HepG2 (cell line): ENCODE data around the gene UCKL1. TPM values are rescaled to one million over a fixed set of nuclear protein-coding genes. Genes with fewer than 3 reads are reported as not detected.

Source experiments
- ATAC-seq: fragments of 200-7000 bp; cut with Tn5 transposase; 3 replicates; pipeline ENCODE4 v1.9.1; 2020; ENCODE audit warnings: mild to moderate bottlenecking, moderate library complexity
- BruUV-seq: library from RNA; stranded (reverse); fragments of 400-500 nt; replicated peaks from 2 replicates; lab custom pipeline; 2021; lab: Mats Ljungman, UMichigan
- CTCF ChIA-PET: fragments of 300-600 bp; formaldehyde crosslinking; extraction: SDS; loops from one replicate; lab custom pipeline; 2021; ENCODE audit warnings: low total read pairs, inconsistent platforms, low intra/inter-chr PET ratio; lab: Yijun Ruan, JAX
- POLR2A ChIA-PET: fragments of 350-600 bp; sonication (Branson Sonifier 250); formaldehyde crosslinking; loops from one replicate; lab custom pipeline; 2020; ENCODE audit warnings: antibody characterized with exemption, inconsistent platforms; lab: Yijun Ruan, JAX
- DNase-seq: peaks from one replicate; pipeline ENCODE4 v3.0.0-alpha.2; 2015; ENCODE audit warnings: low spot score
- FAIRE-seq: peaks from 3 replicates; lab custom pipeline; 2011; peaks lifted over from hg19 to GRCh38; lab: Jason Lieb, UNC
- H2AFZ ChIP-seq: one replicate; pipeline ENCODE4 v1.6.1; 2011; ENCODE audit warnings: low read length, inconsistent platforms
- H3K27ac ChIP-seq: fragments of 300-600 bp; 3 replicates; pipeline ENCODE4 v1.8.0; 2011; ENCODE audit warnings: mixed run types, mild to moderate bottlenecking, mixed read lengths, low read length, inconsistent platforms; ENCODE audit not compliant: insufficient read depth; ENCODE audit errors: extremely low read length
- H3K27me3 ChIP-seq, 2 experiments: fragments of 200-600 bp in 1 of 2; 2 replicates in 1 of 2; 3 replicates in 1 of 2; pipeline versions ENCODE4 v1.6.0 to v1.8.0; 2011; ENCODE audit warnings: low read length in 2 of 2, mild to moderate bottlenecking in 2 of 2, moderate library complexity in 2 of 2, inconsistent platforms in 1 of 2; ENCODE audit not compliant: insufficient read depth in 2 of 2, control insufficient read depth in 1 of 2
- H3K36me3 ChIP-seq, 2 experiments: fragments of 200-600 bp in 1 of 2; replicated peaks in 1 of 2; 2 replicates in 1 of 2; 3 replicates in 1 of 2; pipeline versions ENCODE4 v1.5.1 to v1.8.0; 2011; ENCODE audit warnings: low read length in 2 of 2, inconsistent platforms in 1 of 2; ENCODE audit not compliant: insufficient read depth in 2 of 2, control insufficient read depth in 1 of 2
- H3K4me1 ChIP-seq: 2 replicates; pipeline ENCODE4 v1.5.1; 2012; ENCODE audit warnings: low read length, inconsistent platforms; ENCODE audit not compliant: insufficient read depth
- H3K4me2 ChIP-seq: 2 replicates; pipeline ENCODE4 v1.6.0; 2011; ENCODE audit warnings: low read depth, low read length, inconsistent platforms
- H3K4me3 ChIP-seq, 3 experiments: fragments of 200-600 bp in 1 of 3; sonication (generic), shearing (Covaris generic) in 1 of 3; replicated peaks in 1 of 3; 2 replicates each; pipeline ENCODE4 v1.5.1; 2011 to 2016; ENCODE audit warnings: low read length in 3 of 3, inconsistent platforms in 2 of 3, low read depth in 2 of 3, mild to moderate bottlenecking in 2 of 3, control low read depth in 1 of 3, mixed read lengths in 1 of 3; ENCODE audit not compliant: insufficient read depth in 1 of 3
- H3K79me2 ChIP-seq: one replicate; pipeline ENCODE4 v1.6.1; 2011; ENCODE audit warnings: low read length, inconsistent platforms; ENCODE audit not compliant: insufficient read depth
- H3K9ac ChIP-seq: 2 replicates; pipeline ENCODE4 v1.6.0; 2011; ENCODE audit warnings: mild to moderate bottlenecking, low read depth, low read length, inconsistent platforms; ENCODE audit not compliant: insufficient read depth
- H3K9me3 ChIP-seq: 2 replicates; pipeline ENCODE4 v1.5.1; 2012; ENCODE audit warnings: mild to moderate bottlenecking, low read length
- H4K20me1 ChIP-seq: 2 replicates; pipeline ENCODE4 v1.6.0; 2011; ENCODE audit warnings: inconsistent platforms, mild to moderate bottlenecking, low read length, moderate library complexity; ENCODE audit not compliant: insufficient read depth
- CBX5 ChIP-seq: sonication (generic); formaldehyde crosslinking; IDR thresholded peaks from 2 replicates; pipeline ENCODE4 v1.4.0; 2020; ENCODE audit warnings: missing genetic modification reagents, borderline replicate concordance
- EHMT2 ChIP-seq: fragments of 200-600 bp; sonication (generic); IDR thresholded peaks from 2 replicates; pipeline ENCODE4 v1.7.0; 2017; ENCODE audit warnings: antibody characterized with exemption, low read depth, low read length, borderline replicate concordance
- FOXM1 ChIP-seq: sonication (generic); formaldehyde crosslinking; IDR thresholded peaks from 2 replicates; pipeline ENCODE4 v1.5.0; 2020; ENCODE audit warnings: missing genetic modification reagents
- IRF2 ChIP-seq: IDR thresholded peaks from 2 replicates; pipeline ENCODE4 v1.6.1; 2018; ENCODE audit warnings: missing genetic modification reagents, missing compliant biosample characterization
- PHF20 ChIP-seq: sonication (generic); formaldehyde crosslinking; IDR thresholded peaks from 2 replicates; pipeline ENCODE4 v1.5.0; 2020; ENCODE audit warnings: mild to moderate bottlenecking, missing genetic modification reagents
- PHF21A ChIP-seq: sonication (generic); formaldehyde crosslinking; IDR thresholded peaks from 2 replicates; pipeline ENCODE4 v1.5.0; 2020; ENCODE audit warnings: mild to moderate bottlenecking, missing genetic modification reagents
- POLR2G ChIP-seq: fragments of 200-400 bp; formaldehyde crosslinking; IDR thresholded peaks from 2 replicates; pipeline ENCODE4 v1.6.1; 2018; ENCODE audit warnings: mild to moderate bottlenecking, low read depth, low read length, moderate library complexity
- SAFB2 ChIP-seq: sonication (generic); formaldehyde crosslinking; IDR thresholded peaks from 2 replicates; pipeline ENCODE4 v1.5.1; 2020; ENCODE audit warnings: missing genetic modification reagents, low read depth, mild to moderate bottlenecking, borderline replicate concordance
- SRF ChIP-seq: IDR thresholded peaks from 2 replicates; pipeline ENCODE4 v1.6.1; 2011; ENCODE audit warnings: mild to moderate bottlenecking, low read depth, low read length, moderate library complexity
- TEAD3 ChIP-seq: optimal IDR thresholded peaks from 2 replicates; pipeline ENCODE3; 2016; ENCODE audit warnings: borderline replicate concordance
- ZBTB42 ChIP-seq: sonication (generic); formaldehyde crosslinking; IDR thresholded peaks from 2 replicates; pipeline ENCODE4 v1.5.0; 2020; ENCODE audit warnings: mild to moderate bottlenecking, missing genetic modification reagents
- ZFP36L1 ChIP-seq: sonication (generic); formaldehyde crosslinking; IDR thresholded peaks from 2 replicates; pipeline ENCODE4 v1.8.0; 2022; ENCODE audit warnings: mild to moderate bottlenecking, missing genetic modification reagents, moderate library complexity
- ZNF33B ChIP-seq: sonication (generic); formaldehyde crosslinking; IDR thresholded peaks from 2 replicates; pipeline ENCODE4 v1.5.1; 2020; ENCODE audit warnings: mild to moderate bottlenecking, missing genetic modification reagents
- ZNF615 ChIP-seq: sonication (generic); formaldehyde crosslinking; IDR thresholded peaks from 2 replicates; pipeline ENCODE4 v1.5.0; 2020; ENCODE audit warnings: mild to moderate bottlenecking, missing genetic modification reagents, borderline replicate concordance
- ZNF7 ChIP-seq: IDR thresholded peaks from 2 replicates; pipeline ENCODE4 v1.6.1; 2016; ENCODE audit warnings: missing biosample characterization, missing genetic modification reagents
- ZSCAN12 ChIP-seq: sonication (generic); formaldehyde crosslinking; IDR thresholded peaks from 2 replicates; pipeline ENCODE4 v1.9.0; 2021; ENCODE audit warnings: mild to moderate bottlenecking, missing genetic modification reagents
- WGBS: methylation state at CpG from one replicate; pipeline ENCODE4 v1.1.6; 2017; ENCODE audit warnings: low lambda C conversion rate; 5-methylcytosine and 5-hydroxymethylcytosine counted together
- in situ Hi-C: cut with HindIII; loops from 2 replicates; pipeline ENCODE4 v1.10.0; 2017; ENCODE audit warnings: low pct_unique_long_range_greater_than_20kb; ENCODE audit not compliant: extremely low pct_ligation_motif_present
- intact Hi-C: fragments of 100-400 bp; cut with micrococcal nuclease; formaldehyde crosslinking; loops from one replicate; pipeline ENCODE4 v1.10.0; 2022; ENCODE audit not compliant: unreplicated experiment
- polyA plus RNA-seq, 8 experiments: library from polyadenylated mRNA; depleted of rRNA in 3 of 8; stranded (reverse) in 7 of 8; unstranded in 1 of 8; fragments of >200 nt; fragmentation: Illumina TruSeq in 4 of 8; extraction: Trizol in 4 of 8; gene quantifications; 2 replicates each; pipeline versions ENCODE4 v1.2.1 to v1.2.3, GENCODE V29; 2011 to 2016; ENCODE audit warnings: low read depth in 4 of 8, missing spikeins in 1 of 8, mixed read lengths in 1 of 8; ENCODE audit not compliant: insufficient read depth in 1 of 8
- total RNA-seq, 5 experiments: library from RNA; depleted of rRNA; stranded (reverse); fragments of >200 nt; fragmentation: Illumina TruSeq; extraction: Trizol; gene quantifications; 2 replicates each; pipeline ENCODE4 v1.2.3, GENCODE V29; 2016; ENCODE audit warnings: low read depth in 1 of 5
- TF ChIP-seq, protein P1 (sequence below): IDR thresholded peaks from 2 replicates; pipeline ENCODE4 v1.6.1; 2016; ENCODE audit warnings: mild to moderate bottlenecking
- TF ChIP-seq, protein P2 (sequence below): sonication (generic); formaldehyde crosslinking; IDR thresholded peaks from 2 replicates; pipeline ENCODE4 v1.4.0; 2020; ENCODE audit warnings: missing genetic modification reagents, borderline replicate concordance
- TF ChIP-seq, protein P3 (sequence below): sonication (generic); formaldehyde crosslinking; IDR thresholded peaks from 2 replicates; pipeline ENCODE4 v1.8.1; 2023; ENCODE audit warnings: missing genetic modification reagents, inconsistent platforms, borderline replicate concordance

UCKL1 gene
- total and polyA plus RNA-seq, 2 of the 13 experiments (the other 11 are each of a cell fraction or from before 2014, with no cell fraction given) = 50.2 to 126 TPM

DNA sequence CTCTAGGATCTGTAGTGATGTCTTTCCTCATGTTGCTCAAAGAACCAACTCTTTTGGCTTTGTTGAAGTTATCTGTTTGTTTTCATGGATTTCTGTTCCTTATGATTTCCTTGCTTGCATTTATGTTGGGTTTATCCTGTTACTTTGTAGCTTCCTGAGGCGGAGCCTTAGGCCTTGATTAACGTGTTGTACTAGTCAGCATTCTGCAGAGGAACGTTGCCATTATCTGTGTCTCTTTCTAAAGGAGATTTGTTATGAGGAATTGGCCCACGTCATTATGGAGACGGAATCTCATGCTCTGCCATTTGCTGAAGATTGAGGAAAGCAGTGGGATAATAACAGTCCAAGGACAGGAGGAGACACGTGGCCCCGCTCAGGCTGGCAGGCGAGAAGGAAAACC is 29.9 kb downstream of the UCKL1 start:
- Histone ChIP-seq H3K27me3 (no peaks in the 10 kb centered on the region), H3K9me3 (no peaks in the 10 kb centered on the region), H3K27ac (no peak overlapping the region), H3K79me2 (peaks cover 22% of the 10 kb centered on the region), H3K36me3 (peaks cover 44 to 53% of the 10 kb centered on the region in 2 experiments), H3K4me1 (no peaks in the 10 kb centered on the region), H4K20me1 (peaks cover 3% of the 10 kb centered on the region; the same call in 1 of the 2 replicates), H2AFZ (no peak overlapping the region), H3K4me2 (no peak overlapping the region), H3K9ac (no peak overlapping the region), H3K4me3 (no peak overlapping the region)
- ChIA-PET POLR2A (no interaction called here), CTCF (no interaction called here)
- ATAC-seq = no peak
- FAIRE-seq = peak; percentile 78
- intact Hi-C loops = no loop called here
- no peak for DNase-seq
- WGBS = 94% methylated on average over 8 of the region's 8 CpGs
- TF ChIP-seq, protein P1, sequence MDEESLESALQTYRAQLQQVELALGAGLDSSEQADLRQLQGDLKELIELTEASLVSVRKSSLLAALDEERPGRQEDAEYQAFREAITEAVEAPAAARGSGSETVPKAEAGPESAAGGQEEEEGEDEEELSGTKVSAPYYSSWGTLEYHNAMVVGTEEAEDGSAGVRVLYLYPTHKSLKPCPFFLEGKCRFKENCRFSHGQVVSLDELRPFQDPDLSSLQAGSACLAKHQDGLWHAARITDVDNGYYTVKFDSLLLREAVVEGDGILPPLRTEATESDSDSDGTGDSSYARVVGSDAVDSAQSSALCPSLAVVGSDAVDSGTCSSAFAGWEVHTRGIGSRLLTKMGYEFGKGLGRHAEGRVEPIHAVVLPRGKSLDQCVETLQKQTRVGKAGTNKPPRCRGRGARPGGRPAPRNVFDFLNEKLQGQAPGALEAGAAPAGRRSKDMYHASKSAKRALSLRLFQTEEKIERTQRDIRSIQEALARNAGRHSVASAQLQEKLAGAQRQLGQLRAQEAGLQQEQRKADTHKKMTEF (CRISPR knock-in tag) = no peak
- TF ChIP-seq POLR2G (no peak), ZNF7 (no peak), TEAD3 (CRISPR knock-in tag) (no peak), SAFB2 (CRISPR knock-in tag) (no peak), ZSCAN12 (no peak), CBX5 (CRISPR knock-in tag) (no peak), IRF2 (no peak), PHF21A (CRISPR knock-in tag) (no peak), EHMT2 (no peak), SRF (no peak), FOXM1 (no peak), ZNF615 (CRISPR knock-in tag) (no peak), ZNF33B (CRISPR knock-in tag) (no peak), ZFP36L1 (CRISPR knock-in tag) (no peak), ZBTB42 (CRISPR knock-in tag) (no peak), PHF20 (CRISPR knock-in tag) (no peak)
- TF ChIP-seq, protein P2, sequence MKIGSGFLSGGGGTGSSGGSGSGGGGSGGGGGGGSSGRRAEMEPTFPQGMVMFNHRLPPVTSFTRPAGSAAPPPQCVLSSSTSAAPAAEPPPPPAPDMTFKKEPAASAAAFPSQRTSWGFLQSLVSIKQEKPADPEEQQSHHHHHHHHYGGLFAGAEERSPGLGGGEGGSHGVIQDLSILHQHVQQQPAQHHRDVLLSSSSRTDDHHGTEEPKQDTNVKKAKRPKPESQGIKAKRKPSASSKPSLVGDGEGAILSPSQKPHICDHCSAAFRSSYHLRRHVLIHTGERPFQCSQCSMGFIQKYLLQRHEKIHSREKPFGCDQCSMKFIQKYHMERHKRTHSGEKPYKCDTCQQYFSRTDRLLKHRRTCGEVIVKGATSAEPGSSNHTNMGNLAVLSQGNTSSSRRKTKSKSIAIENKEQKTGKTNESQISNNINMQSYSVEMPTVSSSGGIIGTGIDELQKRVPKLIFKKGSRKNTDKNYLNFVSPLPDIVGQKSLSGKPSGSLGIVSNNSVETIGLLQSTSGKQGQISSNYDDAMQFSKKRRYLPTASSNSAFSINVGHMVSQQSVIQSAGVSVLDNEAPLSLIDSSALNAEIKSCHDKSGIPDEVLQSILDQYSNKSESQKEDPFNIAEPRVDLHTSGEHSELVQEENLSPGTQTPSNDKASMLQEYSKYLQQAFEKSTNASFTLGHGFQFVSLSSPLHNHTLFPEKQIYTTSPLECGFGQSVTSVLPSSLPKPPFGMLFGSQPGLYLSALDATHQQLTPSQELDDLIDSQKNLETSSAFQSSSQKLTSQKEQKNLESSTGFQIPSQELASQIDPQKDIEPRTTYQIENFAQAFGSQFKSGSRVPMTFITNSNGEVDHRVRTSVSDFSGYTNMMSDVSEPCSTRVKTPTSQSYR = no peak
- TF ChIP-seq, protein P3, sequence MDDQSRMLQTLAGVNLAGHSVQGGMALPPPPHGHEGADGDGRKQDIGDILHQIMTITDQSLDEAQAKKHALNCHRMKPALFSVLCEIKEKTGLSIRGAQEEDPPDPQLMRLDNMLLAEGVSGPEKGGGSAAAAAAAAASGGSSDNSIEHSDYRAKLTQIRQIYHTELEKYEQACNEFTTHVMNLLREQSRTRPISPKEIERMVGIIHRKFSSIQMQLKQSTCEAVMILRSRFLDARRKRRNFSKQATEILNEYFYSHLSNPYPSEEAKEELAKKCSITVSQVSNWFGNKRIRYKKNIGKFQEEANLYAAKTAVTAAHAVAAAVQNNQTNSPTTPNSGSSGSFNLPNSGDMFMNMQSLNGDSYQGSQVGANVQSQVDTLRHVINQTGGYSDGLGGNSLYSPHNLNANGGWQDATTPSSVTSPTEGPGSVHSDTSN (CRISPR knock-in tag) = no peak
- BruUV-seq = no TSS peak
- in situ Hi-C loops = no loop called here
